Loucy (cell line): ENCODE data around the gene PRXL2B.

Source experiments
- CTCF ChIP-seq: fragments of 200-600 bp; sonication (generic); conservative IDR thresholded peaks from 2 replicates; pipeline ENCODE4 v1.5.1; 2014; ENCODE audit warnings: mild to moderate bottlenecking, antibody characterized with exemption, low read length
- EZH2phosphoT487 ChIP-seq: fragments of 200-600 bp; IDR thresholded peaks from 2 replicates; pipeline ENCODE4 v1.6.1; 2018; ENCODE audit warnings: antibody characterized with exemption, mild to moderate bottlenecking, moderate library complexity, borderline replicate concordance

GRCh38 chr1:2602311-2602835 lies 15.8 kb downstream of the PRXL2B start:
- TF ChIP-seq CTCF = no peak
- no peak for TF ChIP-seq EZH2phosphoT487
